Uterus (tissue), 2 donors: ENCODE results near the gene TTC7B.

ENCODE experiments used
- CTCF ChIP-seq, 4 experiments: fragments of 200-600 bp in 2 of 4; fragments of 450-650 bp in 2 of 4; sonication (generic) in 2 of 4; IDR thresholded peaks; one replicate each; pipeline ENCODE4 v1.5.1; 2016 to 2019; ENCODE audit warnings: antibody characterized with exemption in 4 of 4, mild to moderate bottlenecking in 2 of 4, moderate library complexity in 1 of 4
- POLR2A ChIP-seq, 2 donors: fragments of 450-650 bp; IDR thresholded peaks; one replicate each; pipeline ENCODE4 v1.6.1; 2016; ENCODE audit warnings: antibody characterized with exemption in 2 of 2, mild to moderate bottlenecking in 1 of 2, moderate library complexity in 1 of 2

DNA sequence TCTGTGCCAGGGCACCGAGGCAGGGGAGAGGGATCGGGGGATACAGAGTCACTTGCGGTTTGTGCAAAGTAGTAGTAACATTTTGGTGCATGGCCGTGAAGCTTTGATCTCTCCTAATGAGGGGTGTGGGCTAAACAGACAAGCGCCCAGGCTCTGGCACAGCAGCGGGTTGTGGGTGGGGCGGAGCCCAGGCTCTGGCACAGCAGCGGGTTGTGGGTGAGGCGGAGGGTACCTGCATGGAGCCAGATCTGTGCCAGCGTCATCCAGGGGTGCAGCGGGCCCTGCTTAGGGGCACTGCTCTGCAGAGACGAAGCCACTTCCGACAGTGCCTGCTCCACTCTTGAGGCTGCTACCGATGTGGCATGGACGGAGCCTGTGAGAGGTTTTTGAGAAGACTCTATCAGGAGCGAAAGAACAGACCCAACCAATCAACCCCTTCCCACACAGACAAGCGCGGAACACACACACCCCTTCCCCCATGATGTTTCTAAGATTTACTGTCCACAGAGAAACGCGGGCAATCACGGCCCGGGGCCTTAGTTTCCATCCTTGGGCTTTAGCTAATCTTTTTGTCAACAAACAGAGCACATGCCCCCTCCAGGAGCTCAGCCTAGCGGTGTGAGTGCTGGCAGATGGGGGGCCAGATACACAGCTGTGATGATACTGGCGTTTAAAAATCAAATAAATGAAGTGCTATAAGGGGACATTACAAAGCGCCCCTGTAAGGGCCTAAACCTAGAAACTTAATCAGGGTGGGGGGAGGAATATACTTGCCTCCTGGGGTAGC lies 222.8 kb downstream of the TTC7B start:
- TF ChIP-seq CTCF (IDR thresholded peaks at IDR 0.05): no peak
- no peak for TF ChIP-seq POLR2A (IDR thresholded peaks at IDR 0.05)
